HG02981 (cell line): Measurements from ENCODE around the gene DIAPH1.
A peak's percentile ranks its signal among the peaks of the same experiment; 100 is the strongest.

ENCODE experiments used
- ATAC-seq: cut with Tn5 transposase; IDR thresholded peaks from one replicate; pipeline ENCODE4 v1.9.1; 2021; ENCODE audit warnings: mild to moderate bottlenecking, moderate library complexity; ENCODE audit not compliant: unreplicated experiment

The DIAPH1 gene

GRCh38 chr5:141522301-141522700, 96.5 kb downstream of the DIAPH1 start:
- no peak for ATAC-seq

GRCh38 chr5:141521244-141521781, 97.5 kb downstream of the DIAPH1 start:
- no peak for ATAC-seq

DNA sequence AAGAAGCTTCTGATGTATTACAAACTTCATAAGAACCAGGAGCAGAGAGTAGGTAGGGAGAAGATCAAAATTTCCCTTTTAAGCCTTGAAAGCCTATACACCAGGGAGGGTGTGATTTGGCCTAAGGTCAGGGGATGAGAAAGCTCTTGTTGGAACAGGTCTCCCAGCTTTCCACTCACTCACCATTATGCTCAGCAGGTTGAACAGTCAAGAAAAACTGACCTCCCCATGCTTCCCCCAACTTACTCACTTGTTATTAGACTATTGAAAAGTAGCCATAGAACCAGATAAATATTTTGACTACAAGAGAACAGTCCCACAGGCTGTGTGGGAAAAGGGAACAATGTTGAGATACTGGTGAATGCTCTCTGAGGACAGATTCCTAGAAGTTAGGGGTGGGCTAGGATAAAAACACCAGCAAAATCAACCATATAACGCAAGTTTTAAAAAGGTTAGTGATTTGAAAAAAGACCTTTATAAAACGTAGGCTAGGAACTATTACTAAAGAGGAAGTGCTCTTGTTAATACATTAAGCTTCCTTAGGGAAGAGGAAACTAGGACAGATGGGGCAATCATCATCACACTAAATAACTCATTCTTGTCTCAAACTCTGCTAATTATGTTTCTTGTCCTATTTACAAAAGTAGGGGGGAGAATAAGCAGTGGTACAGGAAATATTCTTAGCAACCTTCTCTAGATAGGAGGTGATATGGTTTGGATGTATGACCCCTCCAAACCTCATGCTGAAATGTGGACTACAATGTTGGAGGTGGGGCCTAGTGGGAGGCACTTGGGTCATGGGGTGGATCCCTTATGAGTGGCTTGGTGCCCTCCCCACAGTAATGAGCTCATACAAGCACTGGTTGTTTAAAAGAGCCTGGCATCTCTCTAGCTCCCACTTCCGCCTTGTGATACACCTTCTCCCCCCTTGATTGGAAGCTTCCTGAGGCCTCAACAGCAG, 98.9 kb downstream of the DIAPH1 start:
- ATAC-seq, result no peak

- no peak for ATAC-seq
Measured at GRCh38 chr5:141518618-141519015, 100.2 kb downstream of the DIAPH1 start.

- ATAC-seq, result no peak
Measured at GRCh38 chr5:141517880-141518617, 100.8 kb downstream of the DIAPH1 start.

- ATAC-seq, result no peak
Measured at GRCh38 chr5:141517312-141517711, 101.5 kb downstream of the DIAPH1 start.

GRCh38 chr5:141516672-141517025, 102.2 kb downstream of the DIAPH1 start:
- no peak for ATAC-seq

- no peak for ATAC-seq
Measured at GRCh38 chr5:141515946-141516671, 102.7 kb downstream of the DIAPH1 start.

DNA sequence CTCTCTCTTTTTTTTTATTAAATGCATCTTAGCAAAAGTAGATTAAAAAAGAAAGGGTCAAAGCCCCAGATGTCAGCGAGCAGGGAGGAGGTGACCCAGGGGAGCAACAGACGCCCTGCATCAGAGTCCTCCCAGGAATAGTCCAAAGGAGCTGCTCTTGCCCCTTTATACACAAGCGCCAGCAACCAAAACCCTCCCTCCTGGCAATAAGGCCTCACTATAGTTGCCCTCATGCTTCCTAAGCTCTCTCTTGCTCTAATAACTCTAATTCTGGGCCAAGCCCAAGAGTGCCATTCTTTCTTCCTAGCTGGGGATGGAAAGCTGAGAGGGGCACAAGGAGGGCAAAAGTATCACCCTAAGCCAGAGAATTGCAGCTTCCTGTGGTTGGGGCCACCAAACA, 103.7 kb downstream of the DIAPH1 start:
- no peak for ATAC-seq

GRCh38 chr5:141514330-141515133, 104.3 kb downstream of the DIAPH1 start:
- no peak for ATAC-seq

- ATAC-seq, result no peak
Measured at GRCh38 chr5:141513627-141514329, 105.0 kb downstream of the DIAPH1 start.

GRCh38 chr5:141512911-141513626, 105.7 kb downstream of the DIAPH1 start:
- ATAC-seq, result no peak

GRCh38 chr5:141512390-141512910, 106.3 kb downstream of the DIAPH1 start:
- peak; percentile 24 for ATAC-seq

DNA sequence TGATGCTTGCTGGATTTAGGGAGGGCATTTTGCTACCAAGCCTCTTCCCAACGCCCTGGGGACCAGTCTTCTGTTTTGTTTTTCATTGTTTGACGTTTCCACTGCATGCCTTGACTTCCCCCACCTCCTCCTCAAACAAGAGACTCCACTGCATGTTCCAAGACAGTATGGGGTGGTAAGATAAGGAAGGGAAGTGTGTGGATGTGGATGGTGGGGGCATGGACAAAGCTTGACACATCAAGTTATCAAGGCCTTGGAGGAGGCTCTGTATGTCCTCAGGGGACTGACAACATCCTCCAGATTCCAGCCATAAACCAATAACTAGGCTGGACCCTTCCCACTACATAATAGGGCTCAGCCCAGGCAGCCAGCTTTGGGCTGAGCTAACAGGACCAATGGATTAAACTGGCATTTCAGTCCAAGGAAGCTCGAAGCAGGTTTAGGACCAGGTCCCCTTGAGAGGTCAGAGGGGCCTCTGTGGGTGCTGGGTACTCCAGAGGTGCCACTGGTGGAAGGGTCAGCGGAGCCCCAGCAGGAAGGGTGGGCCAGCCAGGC, 107.0 kb downstream of the DIAPH1 start:
- ATAC-seq, result no peak

- ATAC-seq, result no peak
Measured at GRCh38 chr5:141510850-141511601, 107.8 kb downstream of the DIAPH1 start.

DNA sequence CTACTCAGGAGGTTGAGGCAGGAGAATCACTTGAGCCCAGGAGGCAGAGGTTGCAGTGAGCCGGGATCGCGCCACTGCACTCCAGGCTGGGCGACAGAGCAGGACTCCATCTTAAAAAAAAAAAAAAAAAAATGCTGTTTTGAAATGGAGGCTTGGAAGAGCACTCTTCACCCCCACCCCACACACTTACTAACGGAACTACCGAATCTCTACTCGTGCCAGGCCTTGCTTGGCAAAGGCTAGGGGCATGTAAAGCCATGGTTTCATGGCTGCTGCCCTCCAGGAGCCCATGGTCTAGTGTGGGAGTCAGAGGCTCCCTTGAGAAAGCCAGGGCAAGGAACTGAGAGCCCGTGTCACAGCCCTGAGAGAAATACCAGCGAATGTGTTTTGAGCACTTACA, 108.6 kb downstream of the DIAPH1 start:
- no peak for ATAC-seq

- no peak for ATAC-seq
Measured at GRCh38 chr5:141508798-141509611, 109.8 kb downstream of the DIAPH1 start.
